ENCODE measurements around the gene EXOSC5.

EXOSC5 gene

DNA sequence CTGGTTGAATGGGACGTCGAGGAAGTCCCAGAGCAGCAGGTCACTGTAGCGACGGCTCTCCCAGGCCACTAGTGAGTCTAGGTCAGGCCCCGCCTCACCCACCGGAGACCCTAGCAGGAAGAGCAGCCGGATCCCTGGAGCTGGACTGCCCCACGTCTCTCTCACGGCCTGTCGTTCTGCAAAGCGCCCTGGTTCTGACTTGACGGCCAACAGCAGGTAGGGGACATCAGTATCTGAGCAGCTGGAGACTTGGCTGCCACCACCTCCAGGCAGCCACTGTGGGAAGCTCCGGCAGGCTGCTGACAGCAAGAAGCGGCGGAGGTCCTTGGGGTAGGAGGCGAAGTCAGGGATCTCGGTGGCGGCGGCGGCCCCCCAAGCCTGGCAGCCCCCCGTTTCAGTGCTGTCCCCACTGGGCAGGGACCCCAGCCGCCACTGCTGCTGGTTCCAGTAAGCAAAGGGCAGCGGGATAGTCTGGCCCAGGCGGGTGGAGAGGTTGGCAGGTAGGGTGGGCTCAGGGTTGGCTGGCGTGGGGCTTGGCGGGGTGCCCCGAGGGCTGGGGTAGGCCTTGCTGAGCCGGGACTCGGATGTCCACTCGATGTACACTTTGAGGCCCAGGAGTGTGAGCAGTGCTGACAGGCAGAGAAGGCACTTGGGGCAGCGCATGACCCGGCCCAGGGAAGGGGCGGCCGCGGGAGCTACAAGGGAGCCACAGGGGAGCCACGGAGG lies 29.1 kb upstream of the EXOSC5 start:
- no peak for DNase-seq (ENCODE audit: low read depth, low spot score)
- peaks cover 10% of the 10 kb centered on the region for H3K36me3 ChIP-seq (ENCODE audit: control insufficient read depth, insufficient read depth, low read length)
- H3K4me1 ChIP-seq (ENCODE audit: control insufficient read depth, insufficient read depth, low read length) = no peaks in the 10 kb centered on the region; the same call in 1 of the 2 replicates
- H3K27ac ChIP-seq (ENCODE audit: low read length) = no peak overlapping the region
- no peaks in the 10 kb centered on the region for H3K27me3 ChIP-seq (ENCODE audit: control insufficient read depth, insufficient read depth, low read length)
- no peaks in the 10 kb centered on the region for H3K9me3 ChIP-seq (ENCODE audit: control insufficient read depth, insufficient read depth, low read length)
- no peak overlapping the region for H3K4me3 ChIP-seq (ENCODE audit: low read length)
- no CpG with 5 or more reads among the region's 36 CpGs for WGBS (ENCODE audit: insufficient coverage, insufficient read length)

- Histone ChIP-seq H3K27me3 (ENCODE audit: control insufficient read depth, insufficient read depth, low read length) (no peaks in the 10 kb centered on the region), H3K4me1 (ENCODE audit: control insufficient read depth, insufficient read depth, low read length) (no peaks in the 10 kb centered on the region; the same call in 1 of the 2 replicates), H3K27ac (ENCODE audit: low read length) (no peak overlapping the region), H3K4me3 (ENCODE audit: low read length) (no peak overlapping the region), H3K9me3 (ENCODE audit: control insufficient read depth, insufficient read depth, low read length) (no peaks in the 10 kb centered on the region), H3K36me3 (ENCODE audit: control insufficient read depth, insufficient read depth, low read length) (peaks cover 10% of the 10 kb centered on the region)
- DNase-seq (ENCODE audit: low read depth, low spot score) = no peak
- WGBS (ENCODE audit: insufficient coverage, insufficient read length) = no CpG with 5 or more reads among the region's 28 CpGs
Observed at GRCh38 chr19:41425174-41426115, 28.3 kb upstream of the EXOSC5 start.

- Histone ChIP-seq H3K36me3 (ENCODE audit: control insufficient read depth, insufficient read depth, low read length) (peaks cover 14% of the 10 kb centered on the region), H3K9me3 (ENCODE audit: control insufficient read depth, insufficient read depth, low read length) (no peaks in the 10 kb centered on the region), H3K4me3 (ENCODE audit: low read length) (no peak overlapping the region), H3K4me1 (ENCODE audit: control insufficient read depth, insufficient read depth, low read length) (no peaks in the 10 kb centered on the region; the same call in 1 of the 2 replicates), H3K27ac (ENCODE audit: low read length) (no peak overlapping the region), H3K27me3 (ENCODE audit: control insufficient read depth, insufficient read depth, low read length) (no peaks in the 10 kb centered on the region)
- DNase-seq (ENCODE audit: low read depth, low spot score) = no peak
- no CpG with 5 or more reads among the region's 21 CpGs for WGBS (ENCODE audit: insufficient coverage, insufficient read length)
Observed at GRCh38 chr19:41424335-41425173, 27.4 kb upstream of the EXOSC5 start.

- no CpG with 5 or more reads among the region's 12 CpGs for WGBS (ENCODE audit: insufficient coverage, insufficient read length)
- Histone ChIP-seq H3K27ac (ENCODE audit: low read length) (no peak overlapping the region), H3K36me3 (ENCODE audit: control insufficient read depth, insufficient read depth, low read length) (peaks cover 18% of the 10 kb centered on the region), H3K27me3 (ENCODE audit: control insufficient read depth, insufficient read depth, low read length) (no peaks in the 10 kb centered on the region), H3K9me3 (ENCODE audit: control insufficient read depth, insufficient read depth, low read length) (no peaks in the 10 kb centered on the region), H3K4me3 (ENCODE audit: low read length) (no peak overlapping the region), H3K4me1 (ENCODE audit: control insufficient read depth, insufficient read depth, low read length) (no peaks in the 10 kb centered on the region; the same call in 1 of the 2 replicates)
- DNase-seq (ENCODE audit: low read depth, low spot score) = no peak
Observed at GRCh38 chr19:41422955-41423354, 25.8 kb upstream of the EXOSC5 start.

- no peaks in the 10 kb centered on the region for H3K9me3 ChIP-seq (ENCODE audit: control insufficient read depth, insufficient read depth, low read length)
- WGBS (ENCODE audit: insufficient coverage, insufficient read length) = no CpG with 5 or more reads among the region's 18 CpGs
- H3K36me3 ChIP-seq (ENCODE audit: control insufficient read depth, insufficient read depth, low read length) = peaks cover 18% of the 10 kb centered on the region
- H3K27ac ChIP-seq (ENCODE audit: low read length) = no peak overlapping the region
- no peak overlapping the region for H3K4me3 ChIP-seq (ENCODE audit: low read length)
- no peaks in the 10 kb centered on the region for H3K27me3 ChIP-seq (ENCODE audit: control insufficient read depth, insufficient read depth, low read length)
- H3K4me1 ChIP-seq (ENCODE audit: control insufficient read depth, insufficient read depth, low read length) = no peaks in the 10 kb centered on the region; the same call in 1 of the 2 replicates
- no peak for DNase-seq (ENCODE audit: low read depth, low spot score)
Observed at GRCh38 chr19:41422456-41422855, 25.3 kb upstream of the EXOSC5 start.

- H3K4me1 ChIP-seq (ENCODE audit: control insufficient read depth, insufficient read depth, low read length) = no peaks in the 10 kb centered on the region; the same call in 1 of the 2 replicates
- no peaks in the 10 kb centered on the region for H3K27me3 ChIP-seq (ENCODE audit: control insufficient read depth, insufficient read depth, low read length)
- DNase-seq (ENCODE audit: low read depth, low spot score) = no peak
- H3K27ac ChIP-seq (ENCODE audit: low read length) = no peak overlapping the region
- H3K36me3 ChIP-seq (ENCODE audit: control insufficient read depth, insufficient read depth, low read length) = peaks cover 18% of the 10 kb centered on the region
- H3K9me3 ChIP-seq (ENCODE audit: control insufficient read depth, insufficient read depth, low read length) = no peaks in the 10 kb centered on the region
- H3K4me3 ChIP-seq (ENCODE audit: low read length) = no peak overlapping the region
- WGBS (ENCODE audit: insufficient coverage, insufficient read length) = no CpG with 5 or more reads among the region's 20 CpGs
Observed at GRCh38 chr19:41421973-41422372, 24.8 kb upstream of the EXOSC5 start.

DNA sequence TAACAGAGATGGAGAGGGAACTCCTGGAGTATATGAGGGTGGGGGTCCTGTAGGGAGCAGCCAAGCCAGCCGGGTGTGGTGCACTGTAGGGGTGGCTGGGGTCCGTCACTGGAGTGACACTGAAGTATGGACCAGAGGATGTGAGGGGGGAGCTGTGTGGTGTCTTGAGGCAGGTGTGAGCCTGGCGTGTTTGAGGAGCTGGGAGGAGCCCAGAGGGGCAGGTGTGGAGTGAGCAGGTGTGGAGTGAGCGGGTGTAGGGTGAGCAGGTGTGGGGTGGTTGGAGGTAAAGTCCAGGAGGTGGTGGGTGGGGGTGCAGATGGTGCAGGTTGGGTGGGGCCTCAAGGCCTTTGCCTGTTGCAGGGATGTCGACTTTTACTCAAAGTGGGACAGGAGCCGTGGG lies 24.2 kb upstream of the EXOSC5 start:
- Histone ChIP-seq H3K4me1 (ENCODE audit: control insufficient read depth, insufficient read depth, low read length) (no peaks in the 10 kb centered on the region; the same call in 1 of the 2 replicates), H3K4me3 (ENCODE audit: low read length) (no peak overlapping the region), H3K27me3 (ENCODE audit: control insufficient read depth, insufficient read depth, low read length) (no peaks in the 10 kb centered on the region), H3K36me3 (ENCODE audit: control insufficient read depth, insufficient read depth, low read length) (peaks cover 18% of the 10 kb centered on the region), H3K9me3 (ENCODE audit: control insufficient read depth, insufficient read depth, low read length) (no peaks in the 10 kb centered on the region), H3K27ac (ENCODE audit: low read length) (no peak overlapping the region)
- no peak for DNase-seq (ENCODE audit: low read depth, low spot score)
- no CpG with 5 or more reads among the region's 6 CpGs for WGBS (ENCODE audit: insufficient coverage, insufficient read length)

GRCh38 chr19:41420101-41420880 lies 23.1 kb upstream of the EXOSC5 start:
- DNase-seq (ENCODE audit: low read depth, low spot score) = no peak
- Histone ChIP-seq H3K36me3 (ENCODE audit: control insufficient read depth, insufficient read depth, low read length) (peaks cover 18% of the 10 kb centered on the region), H3K27ac (ENCODE audit: low read length) (no peak overlapping the region)

DNA sequence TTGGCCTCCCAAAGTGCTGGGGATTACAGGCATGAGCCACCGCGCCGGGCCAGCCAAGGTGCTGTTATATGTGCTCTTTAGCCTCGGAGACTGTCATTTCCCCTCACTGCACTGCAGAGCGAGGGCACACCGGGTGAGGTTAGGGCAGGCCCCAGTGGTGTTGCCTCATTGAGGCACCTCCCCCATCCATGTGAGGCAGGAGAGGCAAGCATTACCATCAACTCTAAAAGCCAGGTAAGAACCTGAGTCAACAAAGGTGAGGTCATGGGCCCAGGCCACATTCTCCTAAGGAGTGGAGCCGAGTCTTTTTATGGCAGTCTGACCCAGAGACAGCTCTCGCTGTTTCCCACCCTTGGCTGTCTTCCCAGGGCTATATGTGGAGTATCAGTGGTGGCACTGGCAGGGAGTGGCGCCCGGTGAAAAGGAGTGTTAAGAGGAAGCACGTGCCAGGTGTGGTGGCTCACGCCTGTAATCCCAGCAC lies 19.1 kb upstream of the EXOSC5 start:
- DNase-seq (ENCODE audit: low read depth, low spot score) = no peak
- no peak overlapping the region for H3K27ac ChIP-seq (ENCODE audit: low read length)
- no peaks in the 10 kb centered on the region for H3K9me3 ChIP-seq (ENCODE audit: control insufficient read depth, insufficient read depth, low read length)
- no peak overlapping the region for H3K4me3 ChIP-seq (ENCODE audit: low read length)
- no CpG with 5 or more reads among the region's 12 CpGs for WGBS (ENCODE audit: insufficient coverage, insufficient read length)
- peaks cover 10% of the 10 kb centered on the region for H3K36me3 ChIP-seq (ENCODE audit: control insufficient read depth, insufficient read depth, low read length)
- H3K27me3 ChIP-seq (ENCODE audit: control insufficient read depth, insufficient read depth, low read length) = no peaks in the 10 kb centered on the region
- no peaks in the 10 kb centered on the region for H3K4me1 ChIP-seq (ENCODE audit: control insufficient read depth, insufficient read depth, low read length)

More at GRCh38 chr19:41420101-41420880, 23.1 kb upstream of the EXOSC5 start:
- no CpG with 5 or more reads among the region's 8 CpGs for WGBS (ENCODE audit: insufficient coverage, insufficient read length)
- H3K9me3 ChIP-seq (ENCODE audit: control insufficient read depth, insufficient read depth, low read length) = no peaks in the 10 kb centered on the region
- H3K4me1 ChIP-seq (ENCODE audit: control insufficient read depth, insufficient read depth, low read length) = no peaks in the 10 kb centered on the region
- H3K4me3 ChIP-seq (ENCODE audit: low read length) = no peak overlapping the region
- H3K27me3 ChIP-seq (ENCODE audit: control insufficient read depth, insufficient read depth, low read length) = no peaks in the 10 kb centered on the region

Data from iPS DF 6.9 (cell line).